Measurements from ENCODE around the gene L3MBTL4. TPM values are rescaled to one million over a fixed set of nuclear protein-coding genes. Genes with fewer than 3 reads are reported as not detected.

Gene L3MBTL4
- total and polyA plus RNA-seq, 4 donors: 2.3 to 15.0 (median 5.0) TPM

DNA sequence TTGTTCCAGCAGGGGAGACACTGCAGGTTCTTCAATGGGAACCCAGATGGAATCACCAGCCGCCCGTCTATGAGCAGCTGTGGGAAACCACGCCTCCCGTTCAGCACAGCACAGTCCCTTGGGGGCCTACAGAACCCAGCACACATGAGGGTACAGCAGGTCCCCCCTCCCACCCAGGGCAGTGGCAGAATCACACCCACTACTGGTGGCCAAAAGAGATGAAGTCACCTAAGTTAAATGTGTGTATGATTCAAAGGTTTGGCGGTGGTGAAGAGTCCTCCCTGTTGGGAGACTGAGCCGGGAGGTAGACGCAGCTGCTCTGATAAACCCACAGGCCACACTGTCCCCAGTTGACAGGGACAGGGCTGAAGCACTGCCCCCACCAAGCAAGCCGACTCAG, 44.3 kb downstream of the L3MBTL4 start:
- no peak for DNase-seq (ENCODE audit: low spot score)
- H3K36me3 ChIP-seq (ENCODE audit: control insufficient read depth in 4 of 4, insufficient read depth in 3 of 4, low read depth in 1 of 4, low read length in 3 of 4): no peaks in the 10 kb centered on the region
- peak overlapping the region; percentile 73 to 89 for H3K27ac ChIP-seq (ENCODE audit: low read depth in 1 of 2, low read length in 2 of 2)
- WGBS: 37% methylated on average over 8 of the region's 8 CpGs
- peaks cover 13 to 47% (median 31%) of the 10 kb centered on the region in 4 donors for H3K4me1 ChIP-seq (ENCODE audit: control insufficient read depth in 4 of 4, insufficient read depth in 4 of 4, low read length in 3 of 4)
- peak overlapping the region in 1 of 2 donors; percentile 81 for H3K9ac ChIP-seq (ENCODE audit: low read depth in 1 of 2, low read length in 2 of 2)
- TF ChIP-seq TAF1 (conservative IDR thresholded peaks at IDR 0.05): no peak
- no peak overlapping the region for H3K4me3 ChIP-seq (ENCODE audit: low read depth in 1 of 3, low read length in 3 of 3)
- no peaks in the 10 kb centered on the region for H3K9me3 ChIP-seq (ENCODE audit: control insufficient read depth in 4 of 4, low read length in 3 of 4)
- H3K27me3 ChIP-seq (ENCODE audit: control insufficient read depth in 4 of 4, insufficient read depth in 4 of 4, low read length in 3 of 4): no peaks in the 10 kb centered on the region

DNA sequence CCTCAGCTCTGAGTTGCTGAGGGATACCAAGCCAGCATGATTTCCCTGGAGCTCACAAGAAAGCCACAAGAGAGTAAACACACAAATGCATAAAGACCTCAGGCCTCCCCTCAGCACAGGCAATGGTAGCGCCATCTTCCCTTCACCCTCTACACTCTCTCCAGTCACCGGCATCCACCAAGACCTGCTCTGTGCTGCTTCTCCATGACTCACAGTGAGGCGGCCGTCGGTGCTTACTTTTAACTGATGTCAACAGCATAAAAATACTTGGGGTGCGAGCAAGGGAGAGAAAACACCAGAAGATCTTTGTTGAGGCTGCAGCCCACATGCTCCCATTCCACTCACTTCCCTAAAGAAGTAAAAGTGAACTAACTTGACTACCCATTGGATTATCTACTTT, 46.7 kb downstream of the L3MBTL4 start:
- no peaks in the 10 kb centered on the region for H3K27me3 ChIP-seq (ENCODE audit: control insufficient read depth in 4 of 4, insufficient read depth in 4 of 4, low read length in 3 of 4)
- no peak overlapping the region for H3K4me3 ChIP-seq (ENCODE audit: low read depth in 1 of 3, low read length in 3 of 3)
- no peak for DNase-seq (ENCODE audit: low spot score)
- TF ChIP-seq TAF1 (conservative IDR thresholded peaks at IDR 0.05) (no peak), FOXA1 (IDR thresholded peaks at IDR 0.05) (no peak), EGR1 (IDR thresholded peaks at IDR 0.05; ENCODE audit: low read depth in 2 of 2) (no peak)
- TF ChIP-seq, protein P1, sequence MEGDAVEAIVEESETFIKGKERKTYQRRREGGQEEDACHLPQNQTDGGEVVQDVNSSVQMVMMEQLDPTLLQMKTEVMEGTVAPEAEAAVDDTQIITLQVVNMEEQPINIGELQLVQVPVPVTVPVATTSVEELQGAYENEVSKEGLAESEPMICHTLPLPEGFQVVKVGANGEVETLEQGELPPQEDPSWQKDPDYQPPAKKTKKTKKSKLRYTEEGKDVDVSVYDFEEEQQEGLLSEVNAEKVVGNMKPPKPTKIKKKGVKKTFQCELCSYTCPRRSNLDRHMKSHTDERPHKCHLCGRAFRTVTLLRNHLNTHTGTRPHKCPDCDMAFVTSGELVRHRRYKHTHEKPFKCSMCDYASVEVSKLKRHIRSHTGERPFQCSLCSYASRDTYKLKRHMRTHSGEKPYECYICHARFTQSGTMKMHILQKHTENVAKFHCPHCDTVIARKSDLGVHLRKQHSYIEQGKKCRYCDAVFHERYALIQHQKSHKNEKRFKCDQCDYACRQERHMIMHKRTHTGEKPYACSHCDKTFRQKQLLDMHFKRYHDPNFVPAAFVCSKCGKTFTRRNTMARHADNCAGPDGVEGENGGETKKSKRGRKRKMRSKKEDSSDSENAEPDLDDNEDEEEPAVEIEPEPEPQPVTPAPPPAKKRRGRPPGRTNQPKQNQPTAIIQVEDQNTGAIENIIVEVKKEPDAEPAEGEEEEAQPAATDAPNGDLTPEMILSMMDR (IDR thresholded peaks at IDR 0.05; ENCODE audit: low read depth, low read length, missing input control): no peak
- TF ChIP-seq, protein P2, sequence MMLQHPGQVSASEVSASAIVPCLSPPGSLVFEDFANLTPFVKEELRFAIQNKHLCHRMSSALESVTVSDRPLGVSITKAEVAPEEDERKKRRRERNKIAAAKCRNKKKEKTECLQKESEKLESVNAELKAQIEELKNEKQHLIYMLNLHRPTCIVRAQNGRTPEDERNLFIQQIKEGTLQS (IDR thresholded peaks at IDR 0.05): no peak
- H3K9ac ChIP-seq (ENCODE audit: low read depth in 1 of 2, low read length in 2 of 2): no peak overlapping the region
- no peaks in the 10 kb centered on the region for H3K36me3 ChIP-seq (ENCODE audit: control insufficient read depth in 4 of 4, insufficient read depth in 3 of 4, low read depth in 1 of 4, low read length in 3 of 4)
- WGBS: over 99% methylated on average over 6 of the region's 6 CpGs
- H3K27ac ChIP-seq (ENCODE audit: low read depth in 1 of 2, low read length in 2 of 2): no peak overlapping the region
- peaks cover 12 to 37% (median 19%) of the 10 kb centered on the region in 4 donors for H3K4me1 ChIP-seq (ENCODE audit: control insufficient read depth in 4 of 4, insufficient read depth in 4 of 4, low read length in 3 of 4)
- no peaks in the 10 kb centered on the region for H3K9me3 ChIP-seq (ENCODE audit: control insufficient read depth in 4 of 4, low read length in 3 of 4)

DNA sequence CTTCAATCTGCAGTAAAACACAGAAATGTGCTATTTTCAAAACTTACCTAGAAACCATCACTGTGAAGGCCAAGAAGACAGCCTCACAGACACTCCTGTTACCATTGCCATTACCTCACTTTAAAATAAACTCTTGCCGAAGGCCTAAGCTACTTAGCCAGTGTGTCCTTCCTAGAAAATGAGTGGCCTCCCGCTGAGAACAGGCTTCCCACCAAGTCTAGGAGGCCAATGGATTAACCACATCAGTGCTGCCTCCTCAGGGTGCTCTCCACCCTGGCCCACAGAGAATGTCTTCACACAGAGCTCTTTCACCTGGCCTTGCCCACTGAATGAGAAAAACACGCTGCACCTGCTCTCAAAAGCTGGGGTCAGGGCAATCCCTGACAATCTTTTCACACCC, 47.5 kb downstream of the L3MBTL4 start:
- H3K9ac ChIP-seq (ENCODE audit: low read depth in 1 of 2, low read length in 2 of 2): no peak overlapping the region
- TF ChIP-seq SP1 (IDR thresholded peaks at IDR 0.05) (no peak), TAF1 (conservative IDR thresholded peaks at IDR 0.05) (no peak), HNF4A (conservative IDR thresholded peaks at IDR 0.05) (no peak), NR2F2 (IDR thresholded peaks at IDR 0.05) (no peak), GABPA (IDR thresholded peaks at IDR 0.05 in 1 of 2, conservative IDR thresholded peaks at IDR 0.05 in 1 of 2) (no peak), RXRA (IDR thresholded peaks at IDR 0.05) (no peak), YY1 (IDR thresholded peaks at IDR 0.05) (no peak), FOXA1 (IDR thresholded peaks at IDR 0.05) (no peak)
- TF ChIP-seq, protein P3, sequence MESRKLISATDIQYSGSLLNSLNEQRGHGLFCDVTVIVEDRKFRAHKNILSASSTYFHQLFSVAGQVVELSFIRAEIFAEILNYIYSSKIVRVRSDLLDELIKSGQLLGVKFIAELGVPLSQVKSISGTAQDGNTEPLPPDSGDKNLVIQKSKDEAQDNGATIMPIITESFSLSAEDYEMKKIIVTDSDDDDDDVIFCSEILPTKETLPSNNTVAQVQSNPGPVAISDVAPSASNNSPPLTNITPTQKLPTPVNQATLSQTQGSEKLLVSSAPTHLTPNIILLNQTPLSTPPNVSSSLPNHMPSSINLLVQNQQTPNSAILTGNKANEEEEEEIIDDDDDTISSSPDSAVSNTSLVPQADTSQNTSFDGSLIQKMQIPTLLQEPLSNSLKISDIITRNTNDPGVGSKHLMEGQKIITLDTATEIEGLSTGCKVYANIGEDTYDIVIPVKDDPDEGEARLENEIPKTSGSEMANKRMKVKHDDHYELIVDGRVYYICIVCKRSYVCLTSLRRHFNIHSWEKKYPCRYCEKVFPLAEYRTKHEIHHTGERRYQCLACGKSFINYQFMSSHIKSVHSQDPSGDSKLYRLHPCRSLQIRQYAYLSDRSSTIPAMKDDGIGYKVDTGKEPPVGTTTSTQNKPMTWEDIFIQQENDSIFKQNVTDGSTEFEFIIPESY (IDR thresholded peaks at IDR 0.05): no peak
- TF ChIP-seq, protein P4, sequence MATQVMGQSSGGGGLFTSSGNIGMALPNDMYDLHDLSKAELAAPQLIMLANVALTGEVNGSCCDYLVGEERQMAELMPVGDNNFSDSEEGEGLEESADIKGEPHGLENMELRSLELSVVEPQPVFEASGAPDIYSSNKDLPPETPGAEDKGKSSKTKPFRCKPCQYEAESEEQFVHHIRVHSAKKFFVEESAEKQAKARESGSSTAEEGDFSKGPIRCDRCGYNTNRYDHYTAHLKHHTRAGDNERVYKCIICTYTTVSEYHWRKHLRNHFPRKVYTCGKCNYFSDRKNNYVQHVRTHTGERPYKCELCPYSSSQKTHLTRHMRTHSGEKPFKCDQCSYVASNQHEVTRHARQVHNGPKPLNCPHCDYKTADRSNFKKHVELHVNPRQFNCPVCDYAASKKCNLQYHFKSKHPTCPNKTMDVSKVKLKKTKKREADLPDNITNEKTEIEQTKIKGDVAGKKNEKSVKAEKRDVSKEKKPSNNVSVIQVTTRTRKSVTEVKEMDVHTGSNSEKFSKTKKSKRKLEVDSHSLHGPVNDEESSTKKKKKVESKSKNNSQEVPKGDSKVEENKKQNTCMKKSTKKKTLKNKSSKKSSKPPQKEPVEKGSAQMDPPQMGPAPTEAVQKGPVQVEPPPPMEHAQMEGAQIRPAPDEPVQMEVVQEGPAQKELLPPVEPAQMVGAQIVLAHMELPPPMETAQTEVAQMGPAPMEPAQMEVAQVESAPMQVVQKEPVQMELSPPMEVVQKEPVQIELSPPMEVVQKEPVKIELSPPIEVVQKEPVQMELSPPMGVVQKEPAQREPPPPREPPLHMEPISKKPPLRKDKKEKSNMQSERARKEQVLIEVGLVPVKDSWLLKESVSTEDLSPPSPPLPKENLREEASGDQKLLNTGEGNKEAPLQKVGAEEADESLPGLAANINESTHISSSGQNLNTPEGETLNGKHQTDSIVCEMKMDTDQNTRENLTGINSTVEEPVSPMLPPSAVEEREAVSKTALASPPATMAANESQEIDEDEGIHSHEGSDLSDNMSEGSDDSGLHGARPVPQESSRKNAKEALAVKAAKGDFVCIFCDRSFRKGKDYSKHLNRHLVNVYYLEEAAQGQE (IDR thresholded peaks at IDR 0.05): no peak
- TF ChIP-seq, protein P1 (IDR thresholded peaks at IDR 0.05; ENCODE audit: low read depth, low read length, missing input control): no peak
- no peaks in the 10 kb centered on the region for H3K9me3 ChIP-seq (ENCODE audit: control insufficient read depth in 4 of 4, low read length in 3 of 4)
- no peak for DNase-seq (ENCODE audit: low spot score)
- WGBS: 91% methylated on average over 3 of the region's 3 CpGs
- no peaks in the 10 kb centered on the region for H3K36me3 ChIP-seq (ENCODE audit: control insufficient read depth in 4 of 4, insufficient read depth in 3 of 4, low read depth in 1 of 4, low read length in 3 of 4)
- no peaks in the 10 kb centered on the region for H3K27me3 ChIP-seq (ENCODE audit: control insufficient read depth in 4 of 4, insufficient read depth in 4 of 4, low read length in 3 of 4)
- H3K27ac ChIP-seq (ENCODE audit: low read depth in 1 of 2, low read length in 2 of 2): no peak overlapping the region
- no peak overlapping the region for H3K4me3 ChIP-seq (ENCODE audit: low read depth in 1 of 3, low read length in 3 of 3)
- peaks cover 16 to 44% (median 25%) of the 10 kb centered on the region in 4 donors for H3K4me1 ChIP-seq (ENCODE audit: control insufficient read depth in 4 of 4, insufficient read depth in 4 of 4, low read length in 3 of 4)

All from liver (tissue), 9 donors.